ENCODE data around the gene IRX4.

IRX4 gene

GRCh38 chr5:1907616-1908015 is 24.9 kb upstream of the IRX4 start:
- no peaks in the 10 kb centered on the region for H3K36me3 Mint-ChIP-seq (ENCODE audit: low read depth)
- H3K4me3 Mint-ChIP-seq = no peak overlapping the region
- TF ChIP-seq CTCF (IDR thresholded peaks at IDR 0.05; ENCODE audit: unreplicated experiment in 3 of 3) = no peak
- no peak overlapping the region for H3K27ac Mint-ChIP-seq
- no peaks in the 10 kb centered on the region for H3K4me1 Mint-ChIP-seq
- H3K9me3 Mint-ChIP-seq = peaks cover 19% of the 10 kb centered on the region
- H3K27me3 Mint-ChIP-seq (ENCODE audit: low read depth) = peaks cover 40% of the 10 kb centered on the region

- Mint-ChIP-seq H3K4me3 (no peak overlapping the region), H3K9me3 (peaks cover 21% of the 10 kb centered on the region), H3K27me3 (ENCODE audit: low read depth) (peaks cover 55% of the 10 kb centered on the region), H3K4me1 (no peaks in the 10 kb centered on the region), H3K27ac (no peak overlapping the region), H3K36me3 (ENCODE audit: low read depth) (no peaks in the 10 kb centered on the region)
- no peak for TF ChIP-seq CTCF (IDR thresholded peaks at IDR 0.05; ENCODE audit: unreplicated experiment in 3 of 3)
Measured at GRCh38 chr5:1905108-1905507, 22.4 kb upstream of the IRX4 start.

GRCh38 chr5:1901983-1902382 is 19.3 kb upstream of the IRX4 start:
- no peak for TF ChIP-seq CTCF (IDR thresholded peaks at IDR 0.05; ENCODE audit: unreplicated experiment in 3 of 3)
- no peaks in the 10 kb centered on the region for H3K36me3 Mint-ChIP-seq (ENCODE audit: low read depth)
- H3K27me3 Mint-ChIP-seq (ENCODE audit: low read depth) = peaks cover 46% of the 10 kb centered on the region
- no peak overlapping the region for H3K27ac Mint-ChIP-seq
- no peak overlapping the region for H3K4me3 Mint-ChIP-seq
- H3K9me3 Mint-ChIP-seq = peaks cover 21% of the 10 kb centered on the region
- no peaks in the 10 kb centered on the region for H3K4me1 Mint-ChIP-seq

- peaks cover 21% of the 10 kb centered on the region for H3K9me3 Mint-ChIP-seq
- H3K27me3 Mint-ChIP-seq (ENCODE audit: low read depth) = peaks cover 49% of the 10 kb centered on the region
- no peak for TF ChIP-seq CTCF (IDR thresholded peaks at IDR 0.05; ENCODE audit: unreplicated experiment in 3 of 3)
- H3K27ac Mint-ChIP-seq = no peak overlapping the region
- H3K4me1 Mint-ChIP-seq = no peaks in the 10 kb centered on the region
- H3K36me3 Mint-ChIP-seq (ENCODE audit: low read depth) = no peaks in the 10 kb centered on the region
- H3K4me3 Mint-ChIP-seq = no peak overlapping the region
Measured at GRCh38 chr5:1901061-1901460, 18.3 kb upstream of the IRX4 start.

GRCh38 chr5:1899201-1899600 is 16.5 kb upstream of the IRX4 start:
- no peak overlapping the region for H3K4me3 Mint-ChIP-seq
- peaks cover 60% of the 10 kb centered on the region for H3K27me3 Mint-ChIP-seq (ENCODE audit: low read depth)
- peaks cover 14% of the 10 kb centered on the region for H3K9me3 Mint-ChIP-seq
- no peaks in the 10 kb centered on the region for H3K4me1 Mint-ChIP-seq
- H3K27ac Mint-ChIP-seq = no peak overlapping the region
- TF ChIP-seq CTCF (IDR thresholded peaks at IDR 0.05; ENCODE audit: unreplicated experiment in 3 of 3) = no peak
- no peaks in the 10 kb centered on the region for H3K36me3 Mint-ChIP-seq (ENCODE audit: low read depth)

GRCh38 chr5:1897816-1898450 is 15.2 kb upstream of the IRX4 start:
- no peaks in the 10 kb centered on the region for H3K4me1 Mint-ChIP-seq
- peaks cover 64% of the 10 kb centered on the region for H3K27me3 Mint-ChIP-seq (ENCODE audit: low read depth)

More at GRCh38 chr5:1897816-1898450, 15.2 kb upstream of the IRX4 start:
- H3K4me3 Mint-ChIP-seq = no peak overlapping the region
- TF ChIP-seq CTCF (IDR thresholded peaks at IDR 0.05; ENCODE audit: unreplicated experiment in 3 of 3) = no peak
- no peak overlapping the region for H3K27ac Mint-ChIP-seq
- H3K36me3 Mint-ChIP-seq (ENCODE audit: low read depth) = no peaks in the 10 kb centered on the region
- peaks cover 2% of the 10 kb centered on the region for H3K9me3 Mint-ChIP-seq
